HCT116 (cell line): ENCODE results near the gene ADAMTS16. TPM values are rescaled to one million over a fixed set of nuclear protein-coding genes. Genes with fewer than 3 reads are reported as not detected.

Experiments
- ATAC-seq: fragments of 200-7000 bp; cut with Tn5 transposase; 2 replicates; pipeline ENCODE4 v1.9.1; 2020; ENCODE audit warnings: mild to moderate bottlenecking, moderate library complexity
- BruUV-seq: library from RNA; stranded (reverse); fragments of 400-500 nt; replicated peaks from 2 replicates; lab custom pipeline; 2021; lab: Mats Ljungman, UMichigan
- CTCF ChIA-PET: fragments of 300-600 bp; sonication (Branson Sonifier 250); formaldehyde crosslinking; loops from one replicate; lab custom pipeline; 2021; ENCODE audit warnings: antibody characterized with exemption; lab: Charles Lee
- POLR2A ChIA-PET: fragments of 300-600, 350-600 bp; sonication (Branson Sonifier 250); formaldehyde crosslinking; loops from one replicate; lab custom pipeline; 2021; ENCODE audit warnings: antibody characterized with exemption; lab: Charles Lee
- RAD21 ChIA-PET, 2 experiments: fragments of 300-600 bp; sonication (Branson Sonifier 250); formaldehyde crosslinking; loops; one replicate each; lab custom pipeline; 2023; ENCODE audit warnings: low total read pairs in 2 of 2; ENCODE audit not compliant: uncharacterized antibody in 2 of 2, unreplicated experiment in 2 of 2, low non-redundant PET in 1 of 2; lab: Charles Lee
- DNase-seq: peaks from one replicate; pipeline ENCODE4 v3.0.0-alpha.2; 2010; ENCODE audit warnings: low read depth, low spot score
- H2AFZ ChIP-seq: fragments of 200-600 bp; shearing (Covaris generic), sonication (generic); 2 replicates; pipeline ENCODE4 v1.6.1; 2017; ENCODE audit warnings: low read depth, mixed run types, mixed read lengths, antibody characterized with exemption, low read length; ENCODE audit not compliant: poor library complexity, severe bottlenecking
- H3K27ac ChIP-seq: 2 replicates; pipeline ENCODE4 v1.5.1; 2012; ENCODE audit warnings: low read depth, low read length
- H3K27me3 ChIP-seq: fragments of 200-600 bp; sonication (generic); 2 replicates; pipeline ENCODE4 v1.6.1; 2016; ENCODE audit warnings: mixed run types, low read length, mixed read lengths; ENCODE audit not compliant: insufficient read depth
- H3K36me3 ChIP-seq, 2 experiments: fragments of 200-500 bp in 1 of 2; fragments of 200-600 bp in 1 of 2; sonication (Bioruptor generic) in 1 of 2; sonication (generic) in 1 of 2; 2 replicates each; pipeline versions ENCODE4 v1.5.1 to v1.6.1; 2014 to 2016; ENCODE audit warnings: low read length in 2 of 2, inconsistent platforms in 1 of 2, mixed read lengths in 1 of 2, mixed run types in 1 of 2; ENCODE audit not compliant: insufficient read depth in 2 of 2, control insufficient read depth in 1 of 2
- H3K4me1 ChIP-seq, 2 experiments: fragments of 200-600 bp in 1 of 2; sonication (generic) in 1 of 2; 2 replicates each; pipeline versions ENCODE4 v1.5.1 to v1.6.1; 2012 to 2017; ENCODE audit warnings: low read length in 2 of 2, inconsistent platforms in 1 of 2, mild to moderate bottlenecking in 1 of 2, mixed read lengths in 1 of 2, mixed run types in 1 of 2, moderate library complexity in 1 of 2; ENCODE audit not compliant: insufficient read depth in 2 of 2, control insufficient read depth in 1 of 2
- H3K4me2 ChIP-seq: fragments of 200-600 bp; sonication (generic); 2 replicates; pipeline ENCODE4 v1.6.1; 2017; ENCODE audit warnings: mixed run types, low read length, mixed read lengths
- H3K4me3 ChIP-seq, 2 experiments: fragments of 200-600 bp in 1 of 2; sonication (generic) in 1 of 2; replicated peaks in 1 of 2; 2 replicates each; pipeline ENCODE4 v1.5.1; 2011 to 2016; ENCODE audit warnings: low read length in 2 of 2, control low read depth in 1 of 2, low read depth in 1 of 2, mild to moderate bottlenecking in 1 of 2, mixed read lengths in 1 of 2, mixed run types in 1 of 2
- H3K79me2 ChIP-seq: fragments of 200-600 bp; sonication (generic); 2 replicates; pipeline ENCODE4 v1.6.1; 2017; ENCODE audit warnings: mild to moderate bottlenecking, mixed run types, low read length, moderate library complexity, mixed read lengths; ENCODE audit not compliant: insufficient read depth
- H3K9ac ChIP-seq: fragments of 200-600 bp; sonication (generic); 2 replicates; pipeline ENCODE4 v1.6.1; 2016; ENCODE audit warnings: low read length, mixed read lengths
- H3K9me2 ChIP-seq: fragments of 200-600 bp; sonication (generic), shearing (Covaris generic); 2 replicates; pipeline ENCODE4 v1.6.1; 2017; ENCODE audit warnings: mixed run types, mild to moderate bottlenecking, moderate library complexity; ENCODE audit not compliant: insufficient read depth
- H3K9me3 ChIP-seq, 2 experiments: fragments of 200-500 bp in 1 of 2; fragments of 200-600 bp in 1 of 2; sonication (Bioruptor generic) in 1 of 2; sonication (generic) in 1 of 2; 2 replicates each; pipeline ENCODE4 v1.6.1; 2014 to 2017; ENCODE audit warnings: low read length in 2 of 2, mixed read lengths in 2 of 2, inconsistent platforms in 1 of 2, low read depth in 1 of 2, mild to moderate bottlenecking in 1 of 2, mixed run types in 1 of 2, moderate library complexity in 1 of 2; ENCODE audit not compliant: control insufficient read depth in 1 of 2, insufficient read depth in 1 of 2
- H4K20me1 ChIP-seq: fragments of 200-600 bp; sonication (generic), shearing (Covaris generic); 2 replicates; pipeline ENCODE4 v1.6.1; 2017; ENCODE audit warnings: mixed run types, mild to moderate bottlenecking, moderate library complexity; ENCODE audit not compliant: insufficient read depth
- CBX3 ChIP-seq: IDR thresholded peaks from 2 replicates; pipeline ENCODE4 v1.6.1; 2012; ENCODE audit warnings: low read depth
- ELF1 ChIP-seq: IDR thresholded peaks from 2 replicates; pipeline ENCODE4 v1.6.1; 2012; ENCODE audit warnings: low read depth, borderline replicate concordance
- TCF7L2 ChIP-seq: IDR thresholded peaks from 2 replicates; pipeline ENCODE4 v1.7.0; 2011; ENCODE audit warnings: borderline replicate concordance, inconsistent platforms; ENCODE audit not compliant: insufficient read depth, insufficient read length; ENCODE audit errors: extremely low read depth
- ZNF274 ChIP-seq: fragments of 200-500 bp; sonication (Bioruptor generic); IDR thresholded peaks from 2 replicates; pipeline ENCODE4 v1.6.1; 2014; ENCODE audit warnings: mild to moderate bottlenecking, low read depth, low read length, inconsistent platforms
- intact Hi-C: fragments of 100-400 bp; cut with micrococcal nuclease; formaldehyde crosslinking; loops from 2 replicates; pipeline ENCODE4 v1.10.0; 2022
- total RNA-seq: library from RNA; stranded (reverse); gene quantifications from one replicate; pipeline ENCODE4 v1.2.1, GENCODE V29; 2021; ENCODE audit not compliant: unreplicated experiment
- TF ChIP-seq, protein P1 (sequence below): IDR thresholded peaks from 2 replicates; pipeline ENCODE4 v1.6.1; 2012
- TF ChIP-seq, protein P2 (sequence below), 3 experiments: fragments of 200-600 bp in 1 of 3; sonication (generic) in 1 of 3; IDR thresholded peaks in 2 of 3; conservative IDR thresholded peaks in 1 of 3; 2 replicates each; pipeline ENCODE4 v1.5.1; 2012 to 2017; ENCODE audit warnings: low read depth in 2 of 3, low read length in 2 of 3, antibody characterized with exemption in 1 of 3, borderline replicate concordance in 1 of 3, control low read depth in 1 of 3, mild to moderate bottlenecking in 1 of 3, mixed read lengths in 1 of 3, mixed run types in 1 of 3, moderate library complexity in 1 of 3; ENCODE audit not compliant: insufficient read depth in 1 of 3
- TF ChIP-seq, protein P3 (sequence below): IDR thresholded peaks from 2 replicates; pipeline ENCODE4 v1.6.1; 2012

ADAMTS16 gene
- total RNA-seq, 1 experiment from 2014 or later = 2.4 TPM

DNA sequence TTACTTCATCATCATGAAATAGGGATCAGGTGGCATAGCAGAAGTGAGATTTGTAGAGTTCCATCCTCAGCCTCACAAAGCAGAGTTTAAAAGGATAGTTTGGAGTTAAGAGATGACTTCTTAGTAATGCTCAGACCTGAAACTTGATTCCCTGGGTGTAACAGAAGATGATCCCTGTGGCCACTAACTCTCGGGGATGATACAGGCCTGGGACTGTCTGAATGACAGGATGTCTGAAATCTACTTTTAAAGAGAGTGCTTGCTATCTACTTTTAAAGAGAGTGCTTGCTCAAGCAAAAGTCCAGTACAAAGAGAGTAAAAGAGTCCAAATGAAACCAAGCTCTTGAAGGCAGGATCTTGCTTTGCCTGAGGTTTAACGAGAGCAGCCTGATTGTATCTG lies 14.6 kb downstream of the ADAMTS16 start (continued):
- TF ChIP-seq TCF7L2 (no peak), CBX3 (no peak)
- TF ChIP-seq, protein P1, sequence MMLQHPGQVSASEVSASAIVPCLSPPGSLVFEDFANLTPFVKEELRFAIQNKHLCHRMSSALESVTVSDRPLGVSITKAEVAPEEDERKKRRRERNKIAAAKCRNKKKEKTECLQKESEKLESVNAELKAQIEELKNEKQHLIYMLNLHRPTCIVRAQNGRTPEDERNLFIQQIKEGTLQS = no peak
- TF ChIP-seq, protein P2, sequence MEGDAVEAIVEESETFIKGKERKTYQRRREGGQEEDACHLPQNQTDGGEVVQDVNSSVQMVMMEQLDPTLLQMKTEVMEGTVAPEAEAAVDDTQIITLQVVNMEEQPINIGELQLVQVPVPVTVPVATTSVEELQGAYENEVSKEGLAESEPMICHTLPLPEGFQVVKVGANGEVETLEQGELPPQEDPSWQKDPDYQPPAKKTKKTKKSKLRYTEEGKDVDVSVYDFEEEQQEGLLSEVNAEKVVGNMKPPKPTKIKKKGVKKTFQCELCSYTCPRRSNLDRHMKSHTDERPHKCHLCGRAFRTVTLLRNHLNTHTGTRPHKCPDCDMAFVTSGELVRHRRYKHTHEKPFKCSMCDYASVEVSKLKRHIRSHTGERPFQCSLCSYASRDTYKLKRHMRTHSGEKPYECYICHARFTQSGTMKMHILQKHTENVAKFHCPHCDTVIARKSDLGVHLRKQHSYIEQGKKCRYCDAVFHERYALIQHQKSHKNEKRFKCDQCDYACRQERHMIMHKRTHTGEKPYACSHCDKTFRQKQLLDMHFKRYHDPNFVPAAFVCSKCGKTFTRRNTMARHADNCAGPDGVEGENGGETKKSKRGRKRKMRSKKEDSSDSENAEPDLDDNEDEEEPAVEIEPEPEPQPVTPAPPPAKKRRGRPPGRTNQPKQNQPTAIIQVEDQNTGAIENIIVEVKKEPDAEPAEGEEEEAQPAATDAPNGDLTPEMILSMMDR (IDR thresholded peaks at IDR 0.05 in 2 of 3, conservative IDR thresholded peaks at IDR 0.05 in 1 of 3; ENCODE audit: borderline replicate concordance in 1 of 3, insufficient read depth in 1 of 3, low read depth in 2 of 3, low read length in 2 of 3) = no peak
- TF ChIP-seq, protein P3, sequence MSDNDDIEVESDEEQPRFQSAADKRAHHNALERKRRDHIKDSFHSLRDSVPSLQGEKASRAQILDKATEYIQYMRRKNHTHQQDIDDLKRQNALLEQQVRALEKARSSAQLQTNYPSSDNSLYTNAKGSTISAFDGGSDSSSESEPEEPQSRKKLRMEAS = no peak

DNA sequence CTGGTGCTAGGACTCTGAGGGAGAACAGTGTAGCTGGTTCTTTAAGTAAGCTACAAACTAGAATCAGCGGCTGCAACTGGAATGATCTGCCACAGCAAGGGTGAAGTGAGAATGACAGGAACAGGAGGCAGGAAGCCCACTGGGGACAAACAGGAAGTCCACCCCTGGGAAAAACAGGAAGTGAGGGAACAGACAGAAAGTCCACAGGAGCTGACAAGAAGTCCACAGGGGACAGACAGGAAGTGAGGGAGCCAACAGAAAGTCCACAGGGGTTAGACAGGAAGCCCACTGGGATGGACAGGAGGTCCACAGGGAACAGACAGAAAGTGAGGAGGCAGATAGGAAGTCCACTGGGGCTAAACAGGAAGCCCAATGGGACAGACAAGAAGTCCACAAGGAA lies 15.5 kb downstream of the ADAMTS16 start:
- H2AFZ ChIP-seq = no peak overlapping the region
- RAD21 ChIA-PET = no interaction called here
- H3K9me2 ChIP-seq = no peaks in the 10 kb centered on the region

More for the DNA sequence above, 15.5 kb downstream of the ADAMTS16 start:
- H3K27me3 ChIP-seq = no peaks in the 10 kb centered on the region
- ChIA-PET CTCF (no interaction called here), POLR2A (no interaction called here)
- H3K36me3 ChIP-seq = no peaks in the 10 kb centered on the region
- H3K9me3 ChIP-seq = peaks cover 0 to 2% of the 10 kb centered on the region in 2 experiments; a peak in 1 of 4 replicates
- H3K4me1 ChIP-seq = peaks cover 0 to 17% of the 10 kb centered on the region in 2 experiments; a peak in 1 of 4 replicates
- no peak for ATAC-seq
- no peaks in the 10 kb centered on the region for H4K20me1 ChIP-seq
- no peaks in the 10 kb centered on the region for H3K79me2 ChIP-seq
- H3K27ac ChIP-seq = no peak overlapping the region
- no peak overlapping the region for H3K4me3 ChIP-seq
- TF ChIP-seq TCF7L2 = no peak
- TF ChIP-seq ELF1 = peak; percentile 22; the same call in 1 of the 2 replicates
- TF ChIP-seq ZNF274 = no peak
- BruUV-seq = no TSS peak
- no peak overlapping the region for H3K9ac ChIP-seq
- intact Hi-C loops = no loop called here
- H3K4me2 ChIP-seq = no peak overlapping the region
- DNase-seq = no peak
